T-cell (primary cell): ENCODE measurements around the gene THOC7. TPM values are rescaled to one million over a fixed set of nuclear protein-coding genes. Genes with fewer than 3 reads are reported as not detected.

Experiments
- ATAC-seq, 4 experiments: fragments of 200-7000 bp in 3 of 4; fragments of 150-1000 bp in 1 of 4; cut with Tn5 transposase; replicated peaks in 1 of 4; 1 replicate in 3 of 4; 2 replicates in 1 of 4; pipeline ENCODE4 v1.10.0; 2021; ENCODE audit warnings: moderate library complexity in 3 of 4, mild to moderate bottlenecking in 2 of 4, moderate number of reproducible peaks in 1 of 4
- CTCF ChIA-PET, 2 donors: fragments of 300-600 bp; sonication (Branson Sonifier 250); formaldehyde crosslinking; loops; one replicate each; lab custom pipeline; 2022; ENCODE audit warnings: antibody characterized with exemption in 2 of 2; lab: Charles Lee
- POLR2A ChIA-PET, 2 donors: fragments of 300-600 bp; sonication (Branson Sonifier 250); formaldehyde crosslinking; loops; one replicate each; lab custom pipeline; 2022; ENCODE audit warnings: antibody characterized with exemption in 2 of 2; lab: Charles Lee
- DNase-seq, 35 experiments: peaks; one replicate each; pipeline versions ENCODE4 v3.0.0 to v3.0.0-alpha.2; 2013 to 2023
- H3K27ac ChIP-seq: one replicate; pipeline ENCODE4 v1.5.1; 2013; ENCODE audit warnings: low read length
- H3K27me3 ChIP-seq, 2 experiments: replicated peaks in 1 of 2; 1 replicate in 1 of 2; 2 replicates in 1 of 2; pipeline versions ENCODE4 v1.6.1 to v1.7.0; 2013; ENCODE audit warnings: low read length in 1 of 2, mixed read lengths in 1 of 2; ENCODE audit not compliant: control insufficient read depth in 2 of 2, insufficient read depth in 2 of 2; ENCODE audit errors: extremely low read depth in 1 of 2
- H3K36me3 ChIP-seq, 2 donors: 1 replicate in 1 of 2; 2 replicates in 1 of 2; pipeline versions ENCODE4 v1.6.1 to v1.7.0; 2013; ENCODE audit warnings: low read length in 1 of 2; ENCODE audit not compliant: control insufficient read depth in 2 of 2, insufficient read depth in 1 of 2; ENCODE audit errors: extremely low read depth in 1 of 2
- H3K4me1 ChIP-seq, 2 experiments: 1 replicate in 1 of 2; 2 replicates in 1 of 2; pipeline versions ENCODE4 v1.6.1 to v1.7.0; 2013; ENCODE audit warnings: low read length in 2 of 2, mixed read lengths in 1 of 2; ENCODE audit not compliant: insufficient read depth in 2 of 2, control insufficient read depth in 1 of 2; ENCODE audit errors: extremely low read depth in 1 of 2
- H3K4me3 ChIP-seq, 2 donors: 1 replicate in 1 of 2; 2 replicates in 1 of 2; pipeline versions ENCODE4 v1.5.1 to v1.7.0; 2013; ENCODE audit warnings: mild to moderate bottlenecking in 2 of 2, low read length in 1 of 2, moderate library complexity in 1 of 2; ENCODE audit not compliant: control insufficient read depth in 1 of 2; ENCODE audit errors: extremely low read depth in 1 of 2
- H3K9me3 ChIP-seq: 2 replicates; pipeline ENCODE4 v1.7.0; 2013
- H3K27ac Mint-ChIP-seq, 2 donors: one replicate each; pipeline ENCODE4 v1.8.0; 2020 to 2021; ENCODE audit warnings: mild to moderate bottlenecking in 2 of 2, mixed read lengths in 2 of 2
- H3K27me3 Mint-ChIP-seq, 2 donors: one replicate each; pipeline ENCODE4 v1.8.0; 2021 to 2022; ENCODE audit warnings: mixed read lengths in 2 of 2
- H3K36me3 Mint-ChIP-seq: one replicate; pipeline ENCODE4 v1.8.0; 2021; ENCODE audit warnings: mixed read lengths
- H3K4me1 Mint-ChIP-seq, 3 donors: one replicate each; pipeline ENCODE4 v1.8.0; 2020 to 2022; ENCODE audit warnings: mixed read lengths in 3 of 3, mild to moderate bottlenecking in 1 of 3
- H3K4me3 Mint-ChIP-seq, 3 donors: one replicate each; pipeline ENCODE4 v1.8.0; 2020 to 2022; ENCODE audit warnings: mild to moderate bottlenecking in 3 of 3, mixed read lengths in 3 of 3, moderate library complexity in 3 of 3
- H3K9me3 Mint-ChIP-seq, 3 donors: one replicate each; pipeline ENCODE4 v1.8.0; 2020 to 2022; ENCODE audit warnings: mixed read lengths in 3 of 3
- WGBS: methylation state at CpG from one replicate; pipeline ENCODE4 v1.1.5; 2013; ENCODE audit warnings: missing lambda C conversion rate; ENCODE audit not compliant: insufficient coverage; 5-methylcytosine and 5-hydroxymethylcytosine counted together
- total RNA-seq, 35 experiments: library from RNA in 6 of 35; stranded (reverse) in 6 of 35; fragments of 120-200 nt in 1 of 35; gene quantifications; one replicate each; pipeline versions ENCODE4 v1.2.1 to v1.2.4 and lab custom pipeline; 2013 to 2026

Gene THOC7
- total RNA-seq, 5 donors from 2014 or later (not counting 1 experiment from before 2014, with no cell fraction given): 30.9 to 36.9 (median 33.1) TPM

GRCh38 chr3:63910001-63910400 lies 46.4 kb upstream of the THOC7 start:
- H3K27me3 Mint-ChIP-seq: no peaks in the 10 kb centered on the region
- H3K27ac Mint-ChIP-seq: peak overlapping the region; percentile 95 to 97
- ChIA-PET CTCF (interaction anchor here in 1 of 2 donors (1.4 kb wide), 1 partner anchor 113 kb away, joined by 5 read pairs; the partner anchor contains the start of gene PSMD6), POLR2A (interaction anchor here (0.6 to 1.4 kb wide), 3 partner anchors 17 to 62 kb away, joined by 3 to 5 read pairs (median 3); no protein-coding TSS in a partner anchor)
- H3K9me3 ChIP-seq: no peaks in the 10 kb centered on the region
- 100% methylated on average over 1 of the region's 4 CpGs for WGBS
- H3K4me1 ChIP-seq: peaks cover 14 to 19% of the 10 kb centered on the region in 2 experiments
- ATAC-seq (no peak), DNase-seq (no peak)
- H3K36me3 ChIP-seq: peaks cover 0 to 2% of the 10 kb centered on the region in 2 donors
- H3K4me3 ChIP-seq: no peak overlapping the region
- H3K27ac ChIP-seq: peak overlapping the region; percentile 87
- H3K27me3 ChIP-seq: no peaks in the 10 kb centered on the region
- peaks cover 4% of the 10 kb centered on the region for H3K36me3 Mint-ChIP-seq
- no peaks in the 10 kb centered on the region for H3K9me3 Mint-ChIP-seq
- H3K4me1 Mint-ChIP-seq: peaks cover 27 to 44% (median 39%) of the 10 kb centered on the region in 3 donors
- no peak overlapping the region for H3K4me3 Mint-ChIP-seq

- no peak overlapping the region for H3K4me3 ChIP-seq
- H3K4me1 ChIP-seq: peaks cover 14 to 19% of the 10 kb centered on the region in 2 experiments
- peak overlapping the region in 1 of 2 donors; percentile 95 for H3K27ac Mint-ChIP-seq
- ChIA-PET CTCF (interaction anchor here in 1 of 2 donors (1.4 kb wide), 1 partner anchor 114 kb away, joined by 5 read pairs; the partner anchor contains the start of gene PSMD6), POLR2A (interaction anchor here (0.6 to 1.4 kb wide), 3 partner anchors 16 to 63 kb away, joined by 3 to 5 read pairs (median 3); no protein-coding TSS in a partner anchor)
- H3K27me3 ChIP-seq: no peaks in the 10 kb centered on the region
- no peaks in the 10 kb centered on the region for H3K9me3 Mint-ChIP-seq
- peaks cover 0 to 2% of the 10 kb centered on the region in 2 donors for H3K36me3 ChIP-seq
- H3K36me3 Mint-ChIP-seq: peaks cover 1% of the 10 kb centered on the region
- ATAC-seq: no peak
- WGBS: 100% methylated on average over 1 of the region's 2 CpGs
- H3K27me3 Mint-ChIP-seq: no peaks in the 10 kb centered on the region
- no peak overlapping the region for H3K4me3 Mint-ChIP-seq
- peaks cover 24 to 39% (median 37%) of the 10 kb centered on the region in 3 donors for H3K4me1 Mint-ChIP-seq
- no peaks in the 10 kb centered on the region for H3K9me3 ChIP-seq
- H3K27ac ChIP-seq: peak overlapping the region; percentile 87
- DNase-seq: no peak
Measured at GRCh38 chr3:63909431-63909830, 45.8 kb upstream of the THOC7 start.

GRCh38 chr3:63908776-63909175 lies 45.2 kb upstream of the THOC7 start:
- DNase-seq: no peak
- Mint-ChIP-seq H3K9me3 (no peaks in the 10 kb centered on the region), H3K27me3 (no peaks in the 10 kb centered on the region), H3K36me3 (no peaks in the 10 kb centered on the region), H3K4me1 (peaks cover 20 to 32% (median 31%) of the 10 kb centered on the region in 3 donors), H3K27ac (peak overlapping the region; percentile 31 to 59), H3K4me3 (no peak overlapping the region)
- Histone ChIP-seq H3K27me3 (no peaks in the 10 kb centered on the region), H3K36me3 (peaks cover 0 to 2% of the 10 kb centered on the region in 2 donors), H3K9me3 (no peaks in the 10 kb centered on the region), H3K4me1 (peaks cover 14 to 18% of the 10 kb centered on the region in 2 experiments), H3K27ac (no peak overlapping the region), H3K4me3 (no peak overlapping the region)
- no CpG with 5 or more reads among the region's 1 CpG for WGBS
- POLR2A ChIA-PET: no interaction called here
- CTCF ChIA-PET: no interaction called here
- ATAC-seq: no peak

- H3K27me3 Mint-ChIP-seq: no peaks in the 10 kb centered on the region
- ChIA-PET POLR2A (interaction anchor here in 1 of 2 donors (0.5 kb wide), 1 partner anchor 71 kb away, joined by 3 read pairs; no protein-coding TSS in a partner anchor), CTCF (no interaction called here)
- Histone ChIP-seq H3K27ac (no peak overlapping the region), H3K9me3 (no peaks in the 10 kb centered on the region), H3K4me1 (peaks cover 10 to 12% of the 10 kb centered on the region in 2 experiments), H3K36me3 (peaks cover 0 to 2% of the 10 kb centered on the region in 2 donors), H3K27me3 (no peaks in the 10 kb centered on the region), H3K4me3 (no peak overlapping the region)
- ATAC-seq (no peak), DNase-seq (no peak)
- 83% methylated on average over 1 of the region's 2 CpGs for WGBS
- no peaks in the 10 kb centered on the region for H3K36me3 Mint-ChIP-seq
- peak overlapping the region; percentile 31 to 59 for H3K27ac Mint-ChIP-seq
- no peaks in the 10 kb centered on the region for H3K9me3 Mint-ChIP-seq
- no peak overlapping the region for H3K4me3 Mint-ChIP-seq
- peaks cover 20 to 26% (median 25%) of the 10 kb centered on the region in 3 donors for H3K4me1 Mint-ChIP-seq
Measured at GRCh38 chr3:63908081-63908736, 44.6 kb upstream of the THOC7 start.

DNA sequence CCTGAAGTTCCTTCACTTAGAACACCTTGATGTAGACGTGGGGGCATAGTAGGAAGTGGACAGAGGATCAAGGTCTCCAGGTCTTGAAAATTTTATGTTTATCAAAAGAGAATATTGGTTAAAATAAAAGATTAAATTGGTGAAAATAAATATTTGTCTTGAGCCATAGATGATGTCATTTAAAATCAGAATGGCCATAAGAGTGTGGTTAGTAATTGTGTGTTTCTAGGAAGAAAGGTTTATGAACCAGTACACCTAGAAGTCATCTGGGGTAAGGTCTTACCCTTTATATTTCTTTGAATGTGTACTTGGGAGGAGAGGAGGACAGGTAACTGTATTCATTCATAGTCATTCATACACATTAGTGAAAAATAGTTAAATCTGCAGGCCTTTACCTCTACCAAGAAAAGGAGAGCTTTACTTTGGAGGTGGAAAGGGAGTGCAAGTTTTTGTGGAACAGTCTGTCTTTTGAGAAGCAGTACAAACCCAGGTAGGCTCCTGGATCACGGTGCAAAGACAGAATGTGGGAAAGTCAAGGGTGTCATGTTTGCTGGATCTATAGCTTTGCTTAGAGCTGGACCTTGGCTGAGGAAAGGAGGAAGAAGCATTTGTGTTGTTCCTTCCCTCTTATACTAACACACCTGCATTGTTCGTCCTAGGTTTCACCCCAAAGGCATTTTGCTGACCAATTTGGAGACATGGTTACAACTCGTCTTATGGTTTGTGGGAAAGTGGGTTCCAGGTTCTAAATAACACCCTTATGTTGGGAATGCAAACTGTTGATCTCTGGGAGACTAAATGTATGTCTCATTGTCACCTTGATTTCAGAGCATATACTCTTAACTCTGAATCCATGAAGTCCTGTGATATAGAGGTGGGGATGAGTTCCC lies 42.4 kb upstream of the THOC7 start:
- H3K27ac ChIP-seq: no peak overlapping the region
- H3K9me3 ChIP-seq: no peaks in the 10 kb centered on the region
- no peak overlapping the region for H3K4me3 Mint-ChIP-seq
- H3K27me3 Mint-ChIP-seq: no peaks in the 10 kb centered on the region
- H3K4me1 Mint-ChIP-seq: peaks cover 12 to 16% (median 16%) of the 10 kb centered on the region in 3 donors
- 100% methylated on average over 2 of the region's 4 CpGs for WGBS
- H3K9me3 Mint-ChIP-seq: no peaks in the 10 kb centered on the region
- peak overlapping the region; percentile 4 to 62 for H3K27ac Mint-ChIP-seq
- H3K4me1 ChIP-seq: peaks cover 0 to 2% of the 10 kb centered on the region in 2 experiments
- H3K36me3 Mint-ChIP-seq: peaks cover 7% of the 10 kb centered on the region
- CTCF ChIA-PET: no interaction called here
- H3K4me3 ChIP-seq: no peak overlapping the region
- DNase-seq: no peak
- no peak for ATAC-seq
- no peaks in the 10 kb centered on the region for H3K27me3 ChIP-seq
- POLR2A ChIA-PET: interaction anchor here in 1 of 2 donors (0.6 kb wide), 1 partner anchor 120 kb away, joined by 3 read pairs; no protein-coding TSS in a partner anchor
- H3K36me3 ChIP-seq: peaks cover 0 to 7% of the 10 kb centered on the region in 2 donors

GRCh38 chr3:63900459-63900858 lies 36.9 kb upstream of the THOC7 start:
- Mint-ChIP-seq H3K27me3 (no peaks in the 10 kb centered on the region), H3K4me1 (peaks cover 21 to 32% (median 23%) of the 10 kb centered on the region in 3 donors), H3K27ac (peak overlapping the region; percentile 9 to 18), H3K36me3 (peaks cover 26% of the 10 kb centered on the region), H3K9me3 (no peaks in the 10 kb centered on the region), H3K4me3 (no peak overlapping the region)
- DNase-seq: no peak
- ChIA-PET POLR2A (no interaction called here), CTCF (no interaction called here)
- no peak for ATAC-seq
- Histone ChIP-seq H3K27me3 (no peaks in the 10 kb centered on the region), H3K9me3 (no peaks in the 10 kb centered on the region), H3K27ac (no peak overlapping the region), H3K4me1 (no peaks in the 10 kb centered on the region), H3K4me3 (no peak overlapping the region), H3K36me3 (peaks cover 3 to 25% of the 10 kb centered on the region in 2 donors)
- 71% methylated on average over 2 of the region's 2 CpGs for WGBS
